ENCODE measurements around the gene MSRB1. TPM values are rescaled to one million over a fixed set of nuclear protein-coding genes. Genes with fewer than 3 reads are reported as not detected.

Gene MSRB1
- total and polyA plus RNA-seq, 2 of the 13 experiments (the other 11 are each of a cell fraction or from before 2014, with no cell fraction given), result 32.1 to 75.4 TPM

DNA sequence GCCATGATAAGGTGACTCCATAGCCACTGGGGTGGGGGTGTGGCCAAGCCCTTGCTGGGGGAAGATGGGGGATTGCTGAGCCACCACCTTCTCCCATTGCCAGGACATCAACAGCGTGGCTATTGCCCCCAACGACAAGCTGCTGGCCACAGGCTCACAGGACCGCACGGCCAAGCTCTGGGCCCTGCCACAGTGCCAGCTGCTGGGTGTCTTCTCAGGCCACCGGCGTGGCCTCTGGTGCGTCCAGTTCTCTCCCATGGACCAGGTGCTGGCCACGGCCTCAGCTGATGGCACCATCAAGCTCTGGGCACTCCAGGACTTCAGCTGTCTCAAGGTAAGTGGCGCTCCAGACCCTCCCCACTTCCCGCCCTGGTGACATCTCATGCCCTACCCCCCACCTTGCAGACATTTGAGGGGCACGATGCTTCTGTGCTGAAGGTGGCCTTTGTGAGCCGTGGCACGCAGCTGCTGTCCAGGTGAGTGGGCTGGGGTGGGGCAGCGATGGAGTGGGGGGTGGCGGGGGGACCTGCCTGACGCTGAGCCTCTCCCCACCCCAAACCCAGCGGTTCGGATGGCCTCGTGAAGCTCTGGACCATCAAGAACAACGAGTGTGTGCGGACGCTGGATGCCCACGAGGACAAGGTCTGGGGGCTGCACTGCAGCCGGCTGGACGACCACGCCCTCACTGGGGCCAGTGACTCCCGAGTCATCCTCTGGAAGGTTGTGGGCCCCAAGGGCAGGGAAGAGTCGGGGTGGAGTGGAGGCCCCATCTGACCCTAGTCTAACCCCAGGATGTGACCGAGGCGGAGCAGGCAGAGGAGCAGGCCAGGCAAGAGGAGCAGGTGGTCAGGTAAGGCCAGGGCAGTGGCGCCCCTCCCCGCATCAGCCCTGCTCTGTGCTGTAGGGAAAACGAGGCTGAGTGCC is 34.2 kb upstream of the MSRB1 start (continued):
- TF ChIP-seq, protein P1, sequence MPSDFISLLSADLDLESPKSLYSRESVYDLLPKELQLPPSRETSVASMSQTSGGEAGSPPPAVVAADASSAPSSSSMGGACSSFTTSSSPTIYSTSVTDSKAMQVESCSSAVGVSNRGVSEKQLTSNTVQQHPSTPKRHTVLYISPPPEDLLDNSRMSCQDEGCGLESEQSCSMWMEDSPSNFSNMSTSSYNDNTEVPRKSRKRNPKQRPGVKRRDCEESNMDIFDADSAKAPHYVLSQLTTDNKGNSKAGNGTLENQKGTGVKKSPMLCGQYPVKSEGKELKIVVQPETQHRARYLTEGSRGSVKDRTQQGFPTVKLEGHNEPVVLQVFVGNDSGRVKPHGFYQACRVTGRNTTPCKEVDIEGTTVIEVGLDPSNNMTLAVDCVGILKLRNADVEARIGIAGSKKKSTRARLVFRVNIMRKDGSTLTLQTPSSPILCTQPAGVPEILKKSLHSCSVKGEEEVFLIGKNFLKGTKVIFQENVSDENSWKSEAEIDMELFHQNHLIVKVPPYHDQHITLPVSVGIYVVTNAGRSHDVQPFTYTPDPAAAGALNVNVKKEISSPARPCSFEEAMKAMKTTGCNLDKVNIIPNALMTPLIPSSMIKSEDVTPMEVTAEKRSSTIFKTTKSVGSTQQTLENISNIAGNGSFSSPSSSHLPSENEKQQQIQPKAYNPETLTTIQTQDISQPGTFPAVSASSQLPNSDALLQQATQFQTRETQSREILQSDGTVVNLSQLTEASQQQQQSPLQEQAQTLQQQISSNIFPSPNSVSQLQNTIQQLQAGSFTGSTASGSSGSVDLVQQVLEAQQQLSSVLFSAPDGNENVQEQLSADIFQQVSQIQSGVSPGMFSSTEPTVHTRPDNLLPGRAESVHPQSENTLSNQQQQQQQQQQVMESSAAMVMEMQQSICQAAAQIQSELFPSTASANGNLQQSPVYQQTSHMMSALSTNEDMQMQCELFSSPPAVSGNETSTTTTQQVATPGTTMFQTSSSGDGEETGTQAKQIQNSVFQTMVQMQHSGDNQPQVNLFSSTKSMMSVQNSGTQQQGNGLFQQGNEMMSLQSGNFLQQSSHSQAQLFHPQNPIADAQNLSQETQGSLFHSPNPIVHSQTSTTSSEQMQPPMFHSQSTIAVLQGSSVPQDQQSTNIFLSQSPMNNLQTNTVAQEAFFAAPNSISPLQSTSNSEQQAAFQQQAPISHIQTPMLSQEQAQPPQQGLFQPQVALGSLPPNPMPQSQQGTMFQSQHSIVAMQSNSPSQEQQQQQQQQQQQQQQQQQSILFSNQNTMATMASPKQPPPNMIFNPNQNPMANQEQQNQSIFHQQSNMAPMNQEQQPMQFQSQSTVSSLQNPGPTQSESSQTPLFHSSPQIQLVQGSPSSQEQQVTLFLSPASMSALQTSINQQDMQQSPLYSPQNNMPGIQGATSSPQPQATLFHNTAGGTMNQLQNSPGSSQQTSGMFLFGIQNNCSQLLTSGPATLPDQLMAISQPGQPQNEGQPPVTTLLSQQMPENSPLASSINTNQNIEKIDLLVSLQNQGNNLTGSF (CRISPR knock-in tag; IDR thresholded peaks at IDR 0.05), result no peak
- TF ChIP-seq, protein P2, sequence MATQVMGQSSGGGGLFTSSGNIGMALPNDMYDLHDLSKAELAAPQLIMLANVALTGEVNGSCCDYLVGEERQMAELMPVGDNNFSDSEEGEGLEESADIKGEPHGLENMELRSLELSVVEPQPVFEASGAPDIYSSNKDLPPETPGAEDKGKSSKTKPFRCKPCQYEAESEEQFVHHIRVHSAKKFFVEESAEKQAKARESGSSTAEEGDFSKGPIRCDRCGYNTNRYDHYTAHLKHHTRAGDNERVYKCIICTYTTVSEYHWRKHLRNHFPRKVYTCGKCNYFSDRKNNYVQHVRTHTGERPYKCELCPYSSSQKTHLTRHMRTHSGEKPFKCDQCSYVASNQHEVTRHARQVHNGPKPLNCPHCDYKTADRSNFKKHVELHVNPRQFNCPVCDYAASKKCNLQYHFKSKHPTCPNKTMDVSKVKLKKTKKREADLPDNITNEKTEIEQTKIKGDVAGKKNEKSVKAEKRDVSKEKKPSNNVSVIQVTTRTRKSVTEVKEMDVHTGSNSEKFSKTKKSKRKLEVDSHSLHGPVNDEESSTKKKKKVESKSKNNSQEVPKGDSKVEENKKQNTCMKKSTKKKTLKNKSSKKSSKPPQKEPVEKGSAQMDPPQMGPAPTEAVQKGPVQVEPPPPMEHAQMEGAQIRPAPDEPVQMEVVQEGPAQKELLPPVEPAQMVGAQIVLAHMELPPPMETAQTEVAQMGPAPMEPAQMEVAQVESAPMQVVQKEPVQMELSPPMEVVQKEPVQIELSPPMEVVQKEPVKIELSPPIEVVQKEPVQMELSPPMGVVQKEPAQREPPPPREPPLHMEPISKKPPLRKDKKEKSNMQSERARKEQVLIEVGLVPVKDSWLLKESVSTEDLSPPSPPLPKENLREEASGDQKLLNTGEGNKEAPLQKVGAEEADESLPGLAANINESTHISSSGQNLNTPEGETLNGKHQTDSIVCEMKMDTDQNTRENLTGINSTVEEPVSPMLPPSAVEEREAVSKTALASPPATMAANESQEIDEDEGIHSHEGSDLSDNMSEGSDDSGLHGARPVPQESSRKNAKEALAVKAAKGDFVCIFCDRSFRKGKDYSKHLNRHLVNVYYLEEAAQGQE (IDR thresholded peaks at IDR 0.05; ENCODE audit: borderline replicate concordance in 1 of 2, low read depth in 1 of 2, low read length in 2 of 2), result no peak
- no peak for TF ChIP-seq HNRNPUL1 (IDR thresholded peaks at IDR 0.05; ENCODE audit: low read depth, low read length)
- no peak for TF ChIP-seq CAMTA2 (CRISPR knock-in tag; IDR thresholded peaks at IDR 0.05; ENCODE audit: borderline replicate concordance)
- TF ChIP-seq, protein P3, sequence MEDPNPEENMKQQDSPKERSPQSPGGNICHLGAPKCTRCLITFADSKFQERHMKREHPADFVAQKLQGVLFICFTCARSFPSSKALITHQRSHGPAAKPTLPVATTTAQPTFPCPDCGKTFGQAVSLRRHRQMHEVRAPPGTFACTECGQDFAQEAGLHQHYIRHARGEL (CRISPR knock-in tag; IDR thresholded peaks at IDR 0.05), result no peak

All from HepG2 (cell line).